ENCODE data around the gene SDCBP2. TPM values are rescaled to one million over a fixed set of nuclear protein-coding genes. Genes with fewer than 3 reads are reported as not detected.

SDCBP2 gene
- total and polyA plus RNA-seq, 2 of the 4 experiments (the other 2 are of a cell fraction), result 0.54 to 1.3 TPM

DNA sequence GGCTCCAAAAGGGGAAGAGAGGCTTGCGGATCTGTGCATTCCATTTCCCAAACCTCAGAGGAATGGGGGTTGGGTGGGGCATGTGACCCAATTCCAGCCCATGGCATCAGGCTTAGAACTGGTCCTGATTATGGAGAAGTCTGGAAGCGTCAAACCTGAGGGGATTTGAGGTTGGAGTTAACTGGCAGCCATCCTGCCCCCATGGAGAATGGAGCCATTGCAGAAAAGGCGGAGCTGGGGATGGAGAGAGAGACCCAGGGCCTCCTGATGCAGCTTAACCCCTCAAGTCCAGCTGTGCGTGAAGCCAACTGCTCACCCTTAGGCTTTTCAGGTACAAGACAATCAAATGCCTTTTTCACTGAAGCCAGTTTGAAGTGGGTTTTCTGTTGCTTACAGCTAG, 9.9 kb upstream of the SDCBP2 start:
- Histone ChIP-seq H3K9ac (ENCODE audit: low read depth, low read length) (no peak overlapping the region), H3K9me3 (ENCODE audit: control insufficient read depth, insufficient read depth, low read length) (no peaks in the 10 kb centered on the region), H4K5ac (ENCODE audit: low read depth, low read length) (no peak overlapping the region), H2AK5ac (ENCODE audit: low read depth, low read length) (no peak overlapping the region), H3K4me2 (ENCODE audit: low read depth, low read length) (no peak overlapping the region), H3K4me3 (ENCODE audit: insufficient read depth, low read depth, low read length) (no peak overlapping the region), H4K8ac (ENCODE audit: low read depth in 2 of 2, low read length in 2 of 2) (no peak overlapping the region), H3K23ac (ENCODE audit: low read depth, low read length) (no peak overlapping the region), H3K4me1 (ENCODE audit: control insufficient read depth, insufficient read depth, low read length) (peaks cover 22% of the 10 kb centered on the region), H3K9me1 (ENCODE audit: insufficient read depth, low read length) (peaks cover 29% of the 10 kb centered on the region), H3K36me3 (ENCODE audit: control insufficient read depth, insufficient read depth, low read length) (no peaks in the 10 kb centered on the region; the same call in 1 of the 2 replicates), H2BK5ac (ENCODE audit: low read depth, low read length, poor library complexity, severe bottlenecking) (no peak overlapping the region), H3K27ac (ENCODE audit: insufficient read depth, low read length) (no peak overlapping the region), H3K79me1 (ENCODE audit: low read depth in 1 of 2, low read length in 2 of 2) (peaks cover 8 to 67% of the 10 kb centered on the region in 2 experiments; a peak in 3 of 4 replicates), H4K91ac (ENCODE audit: insufficient read depth, low read depth, low read length) (no peak overlapping the region), H3K56ac (ENCODE audit: extremely low read depth, insufficient read depth, low read length) (no peak overlapping the region), H4K20me1 (ENCODE audit: insufficient read depth, low read length) (peaks cover 13% of the 10 kb centered on the region; the same call in 1 of the 2 replicates), H3K18ac (ENCODE audit: low read depth, low read length) (no peak overlapping the region), H2BK15ac (ENCODE audit: low read depth, low read length) (no peak overlapping the region), H2BK120ac (ENCODE audit: low read depth, low read length) (no peak overlapping the region), H2AK9ac (replicated peaks; ENCODE audit: low read depth, low read length, poor library complexity) (no peak overlapping the region), H2BK20ac (ENCODE audit: low read depth, low read length) (no peak overlapping the region), H2AFZ (replicated peaks; ENCODE audit: low read length, poor library complexity) (no peak overlapping the region), H3K27me3 (ENCODE audit: control insufficient read depth, insufficient read depth, low read length) (no peaks in the 10 kb centered on the region), H3K4ac (ENCODE audit: low read depth, low read length) (no peak overlapping the region), H3K14ac (replicated peaks; ENCODE audit: low read depth, low read length) (no peak overlapping the region)
- TF ChIP-seq MAFK (IDR thresholded peaks at IDR 0.05; ENCODE audit: low read depth, low read length), result no peak
- no peak for TF ChIP-seq CHD1 (IDR thresholded peaks at IDR 0.05; ENCODE audit: low read depth, low read length)
- TF ChIP-seq NFE2L2 (IDR thresholded peaks at IDR 0.05; ENCODE audit: low read depth, low read length), result no peak
- no peak for TF ChIP-seq POLR2A (IDR thresholded peaks at IDR 0.05; ENCODE audit: low read depth, low read length)
- no peak for TF ChIP-seq BHLHE40 (IDR thresholded peaks at IDR 0.05; ENCODE audit: low read depth, low read length)
- TF ChIP-seq RAD21 (IDR thresholded peaks at IDR 0.05; ENCODE audit: low read length), result no peak
- TF ChIP-seq MAZ (IDR thresholded peaks at IDR 0.05; ENCODE audit: borderline replicate concordance, low read depth, low read length), result no peak
- TF ChIP-seq FOS (IDR thresholded peaks at IDR 0.05; ENCODE audit: low read depth, low read length), result no peak
- no peak for TF ChIP-seq RCOR1 (IDR thresholded peaks at IDR 0.05; ENCODE audit: insufficient replicate concordance, low read length)
- no peak for TF ChIP-seq SMC3 (IDR thresholded peaks at IDR 0.05; ENCODE audit: low read depth, low read length)
- no peak for TF ChIP-seq MXI1 (IDR thresholded peaks at IDR 0.05; ENCODE audit: borderline replicate concordance, low read depth, low read length)
- in situ Hi-C loops (cut with MboI; ENCODE audit: low sequenced_read_pairs) (loop anchor here (25.0 kb wide), 1 partner anchor 498 kb away; no protein-coding TSS in a partner anchor), dilution Hi-C loops (cut with HindIII; ENCODE audit: low sequenced_read_pairs, unreplicated experiment) (no loop called here), intact Hi-C loops (cut with micrococcal nuclease) (no loop called here)
- ATAC-seq (ENCODE audit: low read depth), result no peak
- BruUV-seq (replicated peaks), result no TSS peak
- WGBS, 2 experiments (ENCODE audit: extremely low coverage in 2 of 2, insufficient read length in 1 of 2), result 80% methylated on average over 1 of the region's 4 CpGs; no CpG with 5 or more reads in 1 of the 2 experiments
- DNase-seq, result no peak
- POLR2A ChIA-PET (ENCODE audit: unreplicated experiment), result no interaction called here
- CTCF ChIA-PET, result no interaction called here

Data from IMR-90 (cell line).